ENCODE measurements around the gene FAM200A.

The FAM200A gene

GRCh38 chr7:99499721-99500636, 51.9 kb downstream of the FAM200A start, which contains the start of gene ZNF394:
Gene ZNF394, minus strand, starts transcription at chr7:99500281. Its CDS starts 188 bp downstream, at chr7:99500093.
- peak; percentile 56 for DNase-seq

GRCh38 chr7:99499371-99499720, 52.6 kb downstream of the FAM200A start:
- no peak for DNase-seq

GRCh38 chr7:99498546-99498944, 53.4 kb downstream of the FAM200A start:
- no peak for DNase-seq

DNA sequence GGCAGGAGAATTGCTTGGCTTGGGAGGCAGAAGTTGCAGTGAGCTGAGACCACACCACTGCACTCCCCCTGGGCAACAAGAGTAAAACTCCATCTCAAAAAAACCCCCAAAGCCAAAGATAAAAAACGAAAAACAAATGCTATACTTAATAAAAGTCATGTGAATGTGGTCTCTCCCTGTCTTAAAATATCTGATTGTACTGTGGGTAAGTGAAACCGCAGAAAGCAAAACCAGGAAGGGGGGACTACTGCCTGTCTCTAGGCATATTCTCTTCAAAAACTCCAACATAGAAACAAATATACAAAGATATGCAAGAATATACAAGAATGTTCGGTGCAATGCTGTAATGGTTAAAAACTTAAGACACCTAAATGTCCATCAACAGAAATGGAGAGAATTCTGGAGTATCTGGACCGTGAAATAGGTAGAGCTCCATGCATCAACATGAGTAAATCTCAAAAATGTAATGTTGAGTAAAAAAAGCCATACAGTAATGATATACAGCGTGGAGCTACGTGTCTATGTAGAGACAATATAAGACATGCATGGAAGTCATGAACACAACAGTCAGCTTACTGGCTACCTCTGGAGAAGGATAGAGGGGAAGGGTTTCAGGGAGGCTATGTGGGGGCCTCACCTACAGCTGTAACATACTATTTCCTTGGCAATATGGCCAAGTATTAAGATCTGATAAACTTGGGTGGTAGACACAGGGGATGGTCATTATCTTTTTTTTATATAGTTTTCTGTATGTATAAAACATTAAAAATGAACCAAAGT, 54.0 kb downstream of the FAM200A start:
- no peak for DNase-seq

All from NCI-H187 treated with DMSO at 0.1 percent for 48 hours (cell line).